Smooth muscle cell (in vitro differentiated cells): ENCODE results near the gene ADH1A. TPM values are rescaled to one million over a fixed set of nuclear protein-coding genes. Genes with fewer than 3 reads are reported as not detected.

Source experiments
- DNase-seq: peaks from one replicate; lab custom pipeline; 2025; ENCODE audit not compliant: unreplicated experiment; lab: John Stamatoyannopoulos, UW
- H2AFZ ChIP-seq: fragments of 200-600 bp; sonication (generic); 2 replicates; pipeline ENCODE4 v1.6.0; 2016; ENCODE audit warnings: antibody characterized with exemption, low read depth, mild to moderate bottlenecking
- H3F3A ChIP-seq: fragments of 200-600 bp; sonication (generic); 2 replicates; pipeline ENCODE4 v1.6.0; 2017; ENCODE audit warnings: antibody characterized with exemption, low read depth
- H3K27ac ChIP-seq: fragments of 200-600 bp; sonication (generic); 2 replicates; pipeline ENCODE4 v1.5.1; 2016; ENCODE audit warnings: low read depth, mild to moderate bottlenecking
- H3K27me3 ChIP-seq: fragments of 200-600 bp; sonication (generic); 2 replicates; pipeline ENCODE4 v1.6.1; 2016; ENCODE audit warnings: low read depth, mild to moderate bottlenecking
- H3K36me3 ChIP-seq: fragments of 200-600 bp; sonication (generic); 2 replicates; pipeline ENCODE4 v1.5.1; 2016; ENCODE audit warnings: low read depth
- H3K4me1 ChIP-seq: fragments of 200-600 bp; sonication (generic); 2 replicates; pipeline ENCODE4 v1.5.1; 2016; ENCODE audit warnings: low read depth
- H3K4me2 ChIP-seq: fragments of 200-600 bp; sonication (generic); 2 replicates; pipeline ENCODE4 v1.6.0; 2016; ENCODE audit warnings: mild to moderate bottlenecking
- H3K4me3 ChIP-seq: fragments of 200-600 bp; sonication (generic); 2 replicates; pipeline ENCODE4 v1.5.1; 2016; ENCODE audit warnings: mild to moderate bottlenecking
- H3K79me2 ChIP-seq: fragments of 200-600 bp; sonication (generic); 2 replicates; pipeline ENCODE4 v1.6.0; 2016; ENCODE audit warnings: low read depth, mild to moderate bottlenecking
- H3K9ac ChIP-seq: fragments of 200-600 bp; sonication (generic); 2 replicates; pipeline ENCODE4 v1.6.0; 2016; ENCODE audit warnings: low read depth
- H3K9me3 ChIP-seq: fragments of 200-600 bp; sonication (generic); replicated peaks from 2 replicates; pipeline ENCODE4 v1.5.1; 2016; ENCODE audit warnings: low read depth
- H4K20me1 ChIP-seq: fragments of 200-600 bp; sonication (generic); 2 replicates; pipeline ENCODE4 v1.6.0; 2016; ENCODE audit warnings: low read depth
- CTCF ChIP-seq: fragments of 200-600 bp; sonication (generic); IDR thresholded peaks from 2 replicates; pipeline ENCODE4 v1.5.1; 2017; ENCODE audit warnings: borderline replicate concordance, mild to moderate bottlenecking, antibody characterized with exemption; ENCODE audit not compliant: insufficient read depth, poor library complexity, severe bottlenecking
- WGBS: methylation state at CpG from one replicate; pipeline ENCODE4 v1.1.7; 2016; ENCODE audit warnings: low lambda C conversion rate; 5-methylcytosine and 5-hydroxymethylcytosine counted together
- polyA plus RNA-seq: library from polyadenylated mRNA; unstranded; fragments of >200 nt; fragmentation: Nextera tagmentation; extraction: Ambion mirVana; gene quantifications from 2 replicates; pipeline ENCODE4 v1.2.1, GENCODE V29; 2016
- total RNA-seq: library from RNA; depleted of rRNA; stranded (reverse); fragments of >200 nt; gene quantifications from 2 replicates; pipeline ENCODE4 v1.2.3, GENCODE V29; 2014

The ADH1A gene
- total and polyA plus RNA-seq, 2 experiments from 2014 or later = not detected

GRCh38 chr4:99315839-99316238 is 25.1 kb upstream of the ADH1A start:
- TF ChIP-seq CTCF = no peak
- Histone ChIP-seq H3K4me2 (no peak overlapping the region), H3K4me1 (no peaks in the 10 kb centered on the region), H3F3A (no peaks in the 10 kb centered on the region), H4K20me1 (no peaks in the 10 kb centered on the region), H3K27ac (no peak overlapping the region), H3K4me3 (no peak overlapping the region), H3K36me3 (no peaks in the 10 kb centered on the region), H3K79me2 (no peaks in the 10 kb centered on the region), H3K27me3 (no peaks in the 10 kb centered on the region), H3K9ac (no peak overlapping the region), H2AFZ (no peak overlapping the region), H3K9me3 (no peaks in the 10 kb centered on the region)
- no peak for DNase-seq
- WGBS = 79% methylated on average over 6 of the region's 6 CpGs

GRCh38 chr4:99314211-99314610 is 23.4 kb upstream of the ADH1A start:
- Histone ChIP-seq H3K4me3 (no peak overlapping the region), H3K27me3 (no peaks in the 10 kb centered on the region), H3K36me3 (no peaks in the 10 kb centered on the region), H3K9ac (no peak overlapping the region), H3K9me3 (no peaks in the 10 kb centered on the region), H4K20me1 (no peaks in the 10 kb centered on the region), H3K4me1 (no peaks in the 10 kb centered on the region), H2AFZ (no peak overlapping the region), H3K4me2 (no peak overlapping the region), H3K27ac (no peak overlapping the region), H3F3A (no peaks in the 10 kb centered on the region), H3K79me2 (no peaks in the 10 kb centered on the region)
- TF ChIP-seq CTCF = no peak
- no peak for DNase-seq
- WGBS = 85% methylated on average over 1 of the region's 1 CpG

- Histone ChIP-seq H3K4me1 (no peaks in the 10 kb centered on the region), H3F3A (no peaks in the 10 kb centered on the region), H3K27me3 (no peaks in the 10 kb centered on the region), H3K27ac (no peak overlapping the region), H3K9me3 (no peaks in the 10 kb centered on the region), H3K4me2 (no peak overlapping the region), H3K4me3 (no peak overlapping the region), H4K20me1 (no peaks in the 10 kb centered on the region), H3K79me2 (no peaks in the 10 kb centered on the region), H3K9ac (no peak overlapping the region), H2AFZ (no peak overlapping the region), H3K36me3 (no peaks in the 10 kb centered on the region)
- 52% methylated on average over 2 of the region's 2 CpGs for WGBS
- TF ChIP-seq CTCF = no peak
- DNase-seq = no peak
These were observed 19.6 kb upstream of the ADH1A start for GRCh38 chr4:99310389-99310788.

GRCh38 chr4:99305638-99306400 is 15.0 kb upstream of the ADH1A start:
- Histone ChIP-seq H3K4me3 (no peak overlapping the region), H3K27me3 (no peaks in the 10 kb centered on the region), H3K79me2 (no peaks in the 10 kb centered on the region), H3K9me3 (no peaks in the 10 kb centered on the region), H3K4me1 (no peaks in the 10 kb centered on the region), H3F3A (no peaks in the 10 kb centered on the region), H3K4me2 (no peak overlapping the region), H3K36me3 (no peaks in the 10 kb centered on the region), H2AFZ (no peak overlapping the region), H3K27ac (no peak overlapping the region), H3K9ac (no peak overlapping the region), H4K20me1 (no peaks in the 10 kb centered on the region)
- no peak for TF ChIP-seq CTCF
- WGBS = 95% methylated on average over 11 of the region's 11 CpGs
- DNase-seq = no peak
